Measurements from ENCODE around the gene GNPAT. TPM values are rescaled to one million over a fixed set of nuclear protein-coding genes. Genes with fewer than 3 reads are reported as not detected.

GNPAT gene
- total RNA-seq, 1 donor from 2014 or later: 32.5 TPM

GRCh38 chr1:231248778-231249177, 7.8 kb downstream of the GNPAT start:
- H3K36me3 ChIP-seq (ENCODE audit: insufficient read depth, low read length): peaks cover 15% of the 10 kb centered on the region
- Mint-ChIP-seq H3K9me3 (ENCODE audit: unreplicated experiment) (peaks cover 3% of the 10 kb centered on the region), H3K36me3 (ENCODE audit: low read depth, unreplicated experiment) (peaks cover 28% of the 10 kb centered on the region), H3K4me1 (ENCODE audit: low read depth, unreplicated experiment) (no peaks in the 10 kb centered on the region), H3K27ac (ENCODE audit: unreplicated experiment) (no peak overlapping the region), H3K27me3 (ENCODE audit: low read depth, unreplicated experiment) (no peaks in the 10 kb centered on the region), H3K4me3 (ENCODE audit: unreplicated experiment) (no peak overlapping the region)
- H3K4me3 ChIP-seq (ENCODE audit: insufficient read depth, low read depth, low read length): no peak overlapping the region
- no peak for DNase-seq (ENCODE audit: low read depth)
- H3K9me3 ChIP-seq (ENCODE audit: insufficient read depth, low read depth, low read length): no peaks in the 10 kb centered on the region
- H2AFZ ChIP-seq (ENCODE audit: low read depth, low read length): no peak overlapping the region
- TF ChIP-seq EZH2 (IDR thresholded peaks at IDR 0.05; ENCODE audit: insufficient read depth, low read length) (no peak), CTCF (IDR thresholded peaks at IDR 0.05; ENCODE audit: insufficient read depth, low read depth, low read length) (no peak)
- no peaks in the 10 kb centered on the region for H3K27me3 ChIP-seq (ENCODE audit: insufficient read depth, low read length)
- peaks cover 30% of the 10 kb centered on the region for H4K20me1 ChIP-seq (ENCODE audit: insufficient read depth, low read length)
- H3K4me1 ChIP-seq (ENCODE audit: insufficient read depth, low read length): no peaks in the 10 kb centered on the region
- peaks cover 59% of the 10 kb centered on the region for H3K79me2 ChIP-seq (ENCODE audit: insufficient read depth, low read length)
- no peak overlapping the region for H3K27ac ChIP-seq (ENCODE audit: low read depth, low read length)
- H3K4me2 ChIP-seq (ENCODE audit: low read length): no peak overlapping the region
- no peak overlapping the region for H3K9ac ChIP-seq (ENCODE audit: low read length)
- no peak for FAIRE-seq

- Histone ChIP-seq H3K79me2 (ENCODE audit: insufficient read depth, low read length) (peaks cover 29% of the 10 kb centered on the region), H3K9ac (ENCODE audit: low read length) (no peak overlapping the region), H2AFZ (ENCODE audit: low read depth, low read length) (no peak overlapping the region), H3K27ac (ENCODE audit: low read depth, low read length) (no peak overlapping the region), H3K27me3 (ENCODE audit: insufficient read depth, low read length) (no peaks in the 10 kb centered on the region), H3K4me3 (ENCODE audit: insufficient read depth, low read depth, low read length) (no peak overlapping the region), H3K36me3 (ENCODE audit: insufficient read depth, low read length) (peaks cover 25% of the 10 kb centered on the region), H3K4me2 (ENCODE audit: low read length) (no peak overlapping the region), H3K4me1 (ENCODE audit: insufficient read depth, low read length) (no peaks in the 10 kb centered on the region), H4K20me1 (ENCODE audit: insufficient read depth, low read length) (peaks cover 6% of the 10 kb centered on the region), H3K9me3 (ENCODE audit: insufficient read depth, low read depth, low read length) (peaks cover 8% of the 10 kb centered on the region)
- Mint-ChIP-seq H3K27ac (ENCODE audit: unreplicated experiment) (no peak overlapping the region), H3K9me3 (ENCODE audit: unreplicated experiment) (peaks cover 23% of the 10 kb centered on the region), H3K27me3 (ENCODE audit: low read depth, unreplicated experiment) (no peaks in the 10 kb centered on the region), H3K4me3 (ENCODE audit: unreplicated experiment) (no peak overlapping the region), H3K36me3 (ENCODE audit: low read depth, unreplicated experiment) (peaks cover 52% of the 10 kb centered on the region), H3K4me1 (ENCODE audit: low read depth, unreplicated experiment) (no peaks in the 10 kb centered on the region)
- TF ChIP-seq CTCF (IDR thresholded peaks at IDR 0.05; ENCODE audit: insufficient read depth, low read depth, low read length) (no peak), EZH2 (IDR thresholded peaks at IDR 0.05; ENCODE audit: insufficient read depth, low read length) (no peak)
- no peak for DNase-seq (ENCODE audit: low read depth)
- no peak for FAIRE-seq
These were observed 11.3 kb downstream of the GNPAT start for GRCh38 chr1:231252336-231252735.

GRCh38 chr1:231260351-231260750, 19.3 kb downstream of the GNPAT start:
- Histone ChIP-seq H3K27me3 (ENCODE audit: insufficient read depth, low read length) (no peaks in the 10 kb centered on the region), H3K79me2 (ENCODE audit: insufficient read depth, low read length) (no peaks in the 10 kb centered on the region), H4K20me1 (ENCODE audit: insufficient read depth, low read length) (no peaks in the 10 kb centered on the region), H2AFZ (ENCODE audit: low read depth, low read length) (no peak overlapping the region), H3K9me3 (ENCODE audit: insufficient read depth, low read depth, low read length) (peaks cover 27% of the 10 kb centered on the region), H3K27ac (ENCODE audit: low read depth, low read length) (no peak overlapping the region), H3K9ac (ENCODE audit: low read length) (no peak overlapping the region), H3K36me3 (ENCODE audit: insufficient read depth, low read length) (peaks cover 52% of the 10 kb centered on the region), H3K4me3 (ENCODE audit: insufficient read depth, low read depth, low read length) (no peak overlapping the region), H3K4me2 (ENCODE audit: low read length) (no peak overlapping the region), H3K4me1 (ENCODE audit: insufficient read depth, low read length) (no peaks in the 10 kb centered on the region)
- no peaks in the 10 kb centered on the region for H3K4me1 Mint-ChIP-seq (ENCODE audit: low read depth, unreplicated experiment)
- H3K27me3 Mint-ChIP-seq (ENCODE audit: low read depth, unreplicated experiment): no peaks in the 10 kb centered on the region
- TF ChIP-seq CTCF (IDR thresholded peaks at IDR 0.05; ENCODE audit: insufficient read depth, low read depth, low read length): no peak
- FAIRE-seq (no peak), DNase-seq (ENCODE audit: low read depth) (no peak)
- no peak overlapping the region for H3K27ac Mint-ChIP-seq (ENCODE audit: unreplicated experiment)
- H3K9me3 Mint-ChIP-seq (ENCODE audit: unreplicated experiment): peaks cover 51% of the 10 kb centered on the region
- H3K36me3 Mint-ChIP-seq (ENCODE audit: low read depth, unreplicated experiment): peaks cover 86% of the 10 kb centered on the region
- H3K4me3 Mint-ChIP-seq (ENCODE audit: unreplicated experiment): no peak overlapping the region
